ENCODE data around the gene SSTR5.

DNA sequence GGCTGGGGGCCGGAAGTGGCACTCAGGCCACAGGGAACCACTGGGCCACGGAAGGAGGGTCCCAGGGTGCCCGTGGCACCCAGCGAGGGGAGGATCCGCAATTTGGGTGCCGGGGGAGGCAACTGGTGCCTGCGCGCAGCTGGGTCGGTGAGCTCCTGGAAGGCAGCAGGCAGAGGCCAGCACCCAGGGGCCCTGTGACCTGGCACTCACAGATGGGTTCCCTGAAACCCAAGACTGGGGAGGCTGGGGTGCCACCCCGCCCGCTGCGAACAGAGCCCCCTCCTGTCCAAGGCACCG lies 663 bp downstream of the SSTR5 start:
- TF ChIP-seq, protein P1, sequence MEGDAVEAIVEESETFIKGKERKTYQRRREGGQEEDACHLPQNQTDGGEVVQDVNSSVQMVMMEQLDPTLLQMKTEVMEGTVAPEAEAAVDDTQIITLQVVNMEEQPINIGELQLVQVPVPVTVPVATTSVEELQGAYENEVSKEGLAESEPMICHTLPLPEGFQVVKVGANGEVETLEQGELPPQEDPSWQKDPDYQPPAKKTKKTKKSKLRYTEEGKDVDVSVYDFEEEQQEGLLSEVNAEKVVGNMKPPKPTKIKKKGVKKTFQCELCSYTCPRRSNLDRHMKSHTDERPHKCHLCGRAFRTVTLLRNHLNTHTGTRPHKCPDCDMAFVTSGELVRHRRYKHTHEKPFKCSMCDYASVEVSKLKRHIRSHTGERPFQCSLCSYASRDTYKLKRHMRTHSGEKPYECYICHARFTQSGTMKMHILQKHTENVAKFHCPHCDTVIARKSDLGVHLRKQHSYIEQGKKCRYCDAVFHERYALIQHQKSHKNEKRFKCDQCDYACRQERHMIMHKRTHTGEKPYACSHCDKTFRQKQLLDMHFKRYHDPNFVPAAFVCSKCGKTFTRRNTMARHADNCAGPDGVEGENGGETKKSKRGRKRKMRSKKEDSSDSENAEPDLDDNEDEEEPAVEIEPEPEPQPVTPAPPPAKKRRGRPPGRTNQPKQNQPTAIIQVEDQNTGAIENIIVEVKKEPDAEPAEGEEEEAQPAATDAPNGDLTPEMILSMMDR (IDR thresholded peaks at IDR 0.05) = no peak
- TF ChIP-seq POLR2A (IDR thresholded peaks at IDR 0.05) = no peak
